ENCODE results near the gene ROR2. TPM values are rescaled to one million over a fixed set of nuclear protein-coding genes. Genes with fewer than 3 reads are reported as not detected.

ROR2 gene
- total and polyA plus RNA-seq, 4 donors: 0.13 to 0.84 (median 0.52) TPM

- Histone ChIP-seq H3K9me3 (ENCODE audit: control insufficient read depth in 4 of 4, low read length in 3 of 4) (no peaks in the 10 kb centered on the region), H3K9ac (ENCODE audit: low read depth in 1 of 2, low read length in 2 of 2) (no peak overlapping the region), H3K4me1 (ENCODE audit: control insufficient read depth in 4 of 4, insufficient read depth in 4 of 4, low read length in 3 of 4) (no peaks in the 10 kb centered on the region), H3K27me3 (ENCODE audit: control insufficient read depth in 4 of 4, insufficient read depth in 4 of 4, low read length in 3 of 4) (peaks cover 0 to 2% (median 0%) of the 10 kb centered on the region in 4 donors), H3K36me3 (ENCODE audit: control insufficient read depth in 4 of 4, insufficient read depth in 3 of 4, low read depth in 1 of 4, low read length in 3 of 4) (no peaks in the 10 kb centered on the region), H3K4me3 (ENCODE audit: low read depth in 1 of 3, low read length in 3 of 3) (no peak overlapping the region), H3K27ac (ENCODE audit: low read depth in 1 of 2, low read length in 2 of 2) (no peak overlapping the region)
- no peak for TF ChIP-seq MAX (IDR thresholded peaks at IDR 0.05)
- TF ChIP-seq YY1 (IDR thresholded peaks at IDR 0.05): no peak
- TF ChIP-seq HNF4G (IDR thresholded peaks at IDR 0.05): no peak
- no peak for TF ChIP-seq RXRA (IDR thresholded peaks at IDR 0.05)
- TF ChIP-seq GABPA (IDR thresholded peaks at IDR 0.05 in 1 of 2, conservative IDR thresholded peaks at IDR 0.05 in 1 of 2): no peak
- no peak for TF ChIP-seq ZBTB33 (IDR thresholded peaks at IDR 0.05)
- TF ChIP-seq REST (IDR thresholded peaks at IDR 0.05): no peak
- no peak for TF ChIP-seq ATF3 (IDR thresholded peaks at IDR 0.05)
- no peak for TF ChIP-seq HNF4A (conservative IDR thresholded peaks at IDR 0.05)
- no peak for TF ChIP-seq TAF1 (conservative IDR thresholded peaks at IDR 0.05)
- TF ChIP-seq FOXA1 (IDR thresholded peaks at IDR 0.05): no peak
- TF ChIP-seq FOXA2 (IDR thresholded peaks at IDR 0.05): no peak
- no peak for TF ChIP-seq JUND (IDR thresholded peaks at IDR 0.05)
- no peak for TF ChIP-seq RAD21 (IDR thresholded peaks at IDR 0.05)
- TF ChIP-seq CTCF (IDR thresholded peaks at IDR 0.05; ENCODE audit: low read depth, low read length, missing input control): no peak
- TF ChIP-seq EGR1 (IDR thresholded peaks at IDR 0.05; ENCODE audit: low read depth in 2 of 2): no peak
- no peak for TF ChIP-seq NR2F2 (IDR thresholded peaks at IDR 0.05)
- no peak for TF ChIP-seq SP1 (IDR thresholded peaks at IDR 0.05)
- DNase-seq (ENCODE audit: low spot score): no peak
- 86% methylated on average over 8 of the region's 8 CpGs for WGBS
These were observed 285.4 kb downstream of the ROR2 start for GRCh38 chr9:91664663-91665062.

All from liver (tissue), 9 donors.